GM20431 (cell line): ENCODE results near the gene GRM8.

Experiments
- in situ Hi-C: fragments of 300-500 bp; cut with MseI, MboI; formaldehyde crosslinking; loops from one replicate; pipeline ENCODE4 v1.15.0; 2020; ENCODE audit warnings: low sequenced_read_pairs; ENCODE audit not compliant: unreplicated experiment

GRM8 gene

DNA sequence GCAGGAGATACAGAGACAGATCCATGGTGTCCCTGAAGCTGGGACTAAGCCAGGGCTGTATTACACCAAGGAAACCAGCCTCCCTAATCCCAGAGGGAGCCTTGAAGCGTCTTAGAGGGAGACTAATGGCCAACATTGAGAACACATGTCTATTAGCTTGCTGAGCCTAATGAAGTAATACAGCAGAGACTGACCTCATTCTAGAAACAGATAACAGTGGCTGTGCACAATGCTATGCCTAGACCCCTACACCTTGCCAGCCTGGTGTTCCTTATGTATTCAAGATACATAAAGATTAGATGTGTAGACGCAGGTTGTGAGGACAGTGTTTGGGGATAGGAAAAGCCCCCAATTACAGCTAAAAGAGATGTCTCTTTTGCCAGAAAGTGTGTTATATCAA lies 19.1 kb downstream of the GRM8 start:
- in situ Hi-C loops: no loop called here

DNA sequence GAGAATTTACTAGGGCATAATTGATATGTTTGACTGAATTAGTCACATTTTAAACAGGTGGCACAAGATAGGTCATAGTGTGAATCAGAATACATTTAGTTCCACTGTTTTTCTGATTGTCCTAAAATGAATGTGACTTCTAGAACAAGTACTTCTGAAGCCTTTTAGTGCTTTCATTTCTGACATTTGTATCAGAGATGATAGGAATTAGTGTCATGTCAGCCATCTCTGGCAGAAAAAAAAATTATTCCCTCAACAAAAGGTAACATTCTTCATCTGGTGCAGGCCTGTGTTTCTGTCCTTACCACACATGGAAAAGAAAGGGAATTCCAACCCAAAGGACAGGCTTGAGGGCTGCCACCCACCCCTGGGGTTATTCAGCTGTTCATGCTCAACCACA lies 21.3 kb downstream of the GRM8 start:
- in situ Hi-C loops: no loop called here

DNA sequence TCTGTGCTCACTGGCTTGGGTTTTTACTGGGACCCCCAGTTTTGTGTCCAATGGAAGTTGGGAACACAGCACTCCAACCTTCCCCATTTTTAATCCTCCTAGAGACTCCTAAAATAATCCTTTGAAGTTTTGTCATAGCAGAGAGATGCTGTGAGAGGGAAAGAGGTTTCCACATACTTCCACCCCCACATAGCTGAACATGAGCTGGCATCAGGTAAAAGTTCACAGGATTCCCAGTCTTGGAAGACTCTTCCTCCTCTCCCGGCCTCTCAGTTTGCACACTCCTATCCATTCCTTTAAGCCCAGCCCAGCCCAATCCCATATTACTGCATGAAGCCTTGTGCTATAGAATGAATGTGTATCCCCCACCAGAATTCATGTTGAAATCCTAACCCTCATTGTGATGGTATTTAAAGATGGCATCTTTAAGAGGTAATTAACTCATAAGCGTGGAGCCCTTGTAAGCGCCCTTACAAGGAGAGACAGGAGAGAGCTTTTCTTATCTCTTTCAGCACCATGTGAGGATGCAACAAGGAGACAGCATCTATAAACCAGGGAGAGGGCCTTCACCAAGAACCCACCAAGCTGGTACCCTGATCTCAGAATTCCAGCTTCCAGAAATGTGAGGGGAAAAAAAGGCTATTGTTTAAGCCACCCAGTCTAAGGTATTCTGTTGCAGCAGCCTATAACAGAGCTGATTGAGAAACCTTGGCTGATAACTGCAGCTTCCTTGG lies 22.4 kb downstream of the GRM8 start:
- in situ Hi-C loops: no loop called here

DNA sequence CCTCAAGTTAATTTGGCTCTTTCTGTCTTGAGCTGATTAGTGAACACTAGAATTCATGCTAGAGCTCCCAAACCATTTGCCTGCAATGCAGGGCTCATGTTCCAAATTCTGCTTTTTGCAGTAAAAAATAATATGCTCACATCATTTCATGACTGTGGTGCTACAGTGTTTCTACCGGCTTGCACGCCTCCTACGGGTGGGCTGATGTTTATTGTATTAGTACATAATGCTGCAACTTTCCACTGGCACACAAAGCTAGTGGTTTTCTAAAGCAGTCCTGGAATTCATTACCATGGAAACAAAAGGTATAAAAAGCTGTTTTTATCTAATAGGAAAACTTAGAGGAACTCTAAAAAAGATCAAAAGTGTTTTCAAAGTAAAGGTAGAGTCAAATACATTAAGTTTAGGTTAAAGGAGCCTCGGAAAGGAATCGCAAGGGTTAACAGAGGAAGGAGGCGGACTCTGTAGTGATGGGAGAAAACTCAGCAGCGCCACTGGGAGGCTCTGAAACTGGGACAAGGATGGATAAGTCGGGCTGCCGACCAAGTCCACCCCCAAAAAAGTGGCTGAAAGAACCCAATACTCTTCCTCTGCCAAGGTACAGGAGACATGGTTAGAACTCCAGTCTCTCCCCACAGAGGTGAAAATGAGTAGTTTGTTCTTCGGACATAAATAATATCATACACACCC lies 25.9 kb downstream of the GRM8 start:
- in situ Hi-C loops: no loop called here

DNA sequence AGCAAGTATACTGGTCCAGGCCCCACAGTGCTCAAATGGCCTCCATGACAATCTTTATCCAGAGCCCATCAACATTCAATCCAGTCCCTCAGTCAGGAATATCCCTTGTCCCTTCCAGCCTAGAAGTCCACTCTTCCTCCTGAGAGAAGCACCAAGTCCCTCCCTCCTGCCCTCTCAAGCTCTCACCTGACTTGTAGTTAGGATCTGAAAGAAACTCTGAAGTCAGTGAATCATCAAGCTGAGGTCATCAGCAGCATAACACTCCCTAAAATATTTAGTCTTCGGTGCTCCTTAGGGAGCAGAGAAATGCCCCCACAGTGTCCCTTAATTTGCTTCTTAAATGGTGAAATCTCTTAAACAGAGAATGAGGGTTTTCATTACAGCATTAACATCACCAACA lies 31.0 kb downstream of the GRM8 start:
- in situ Hi-C loops: no loop called here

DNA sequence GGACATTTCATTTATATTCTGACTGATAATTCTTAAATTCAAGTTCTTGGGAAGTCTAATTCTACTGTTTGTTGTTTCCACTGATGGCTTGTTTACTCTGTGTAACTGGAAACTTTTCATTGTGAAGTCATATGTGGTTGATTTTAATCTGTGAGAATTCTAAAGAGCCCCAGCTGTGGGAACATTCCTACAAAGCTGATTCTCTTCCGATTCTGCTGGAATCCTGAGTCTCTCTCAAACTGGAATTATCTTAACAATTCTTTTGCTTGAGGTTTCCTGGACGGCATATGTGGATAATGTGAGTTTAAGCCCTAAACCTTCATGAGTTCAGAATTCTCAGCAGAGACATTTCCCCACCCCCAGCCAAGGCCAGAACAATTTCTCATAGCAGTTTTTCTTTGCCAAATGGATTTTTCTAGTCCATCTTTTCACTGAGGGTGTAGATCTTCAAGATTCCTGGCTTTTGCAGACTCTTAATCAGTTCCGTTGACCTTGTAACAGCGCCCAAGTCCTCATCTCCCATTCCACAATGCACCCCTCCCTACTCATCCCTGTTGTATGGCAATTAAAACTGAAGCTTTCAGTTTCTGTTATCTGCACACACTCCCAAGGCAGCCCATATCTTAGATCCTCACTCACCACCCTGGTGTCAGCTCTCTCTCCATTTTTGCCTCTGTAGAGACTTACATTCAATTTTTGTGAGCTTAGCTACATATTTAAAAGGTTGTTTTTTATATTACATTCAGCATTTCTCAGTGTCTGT lies 37.6 kb downstream of the GRM8 start:
- in situ Hi-C loops: no loop called here

DNA sequence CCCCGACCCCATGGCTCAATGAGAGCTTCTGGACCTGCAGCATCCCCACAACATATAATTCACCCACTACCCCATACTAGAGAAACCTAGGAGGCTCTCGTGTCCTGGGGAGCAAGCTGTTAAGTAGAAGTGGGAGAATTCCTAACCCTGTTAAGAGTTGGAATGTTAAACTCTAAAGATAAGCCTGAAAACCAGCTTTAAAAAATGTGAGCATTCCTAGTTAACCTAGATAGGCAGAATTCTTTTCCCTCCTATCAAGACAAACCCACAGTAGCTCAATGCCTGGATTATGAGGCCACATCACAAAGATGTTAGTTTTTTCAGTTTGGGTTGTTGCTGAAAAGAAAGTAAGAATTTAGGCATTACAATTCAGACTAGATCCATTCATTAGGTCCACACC lies 42.9 kb downstream of the GRM8 start:
- in situ Hi-C loops: no loop called here

DNA sequence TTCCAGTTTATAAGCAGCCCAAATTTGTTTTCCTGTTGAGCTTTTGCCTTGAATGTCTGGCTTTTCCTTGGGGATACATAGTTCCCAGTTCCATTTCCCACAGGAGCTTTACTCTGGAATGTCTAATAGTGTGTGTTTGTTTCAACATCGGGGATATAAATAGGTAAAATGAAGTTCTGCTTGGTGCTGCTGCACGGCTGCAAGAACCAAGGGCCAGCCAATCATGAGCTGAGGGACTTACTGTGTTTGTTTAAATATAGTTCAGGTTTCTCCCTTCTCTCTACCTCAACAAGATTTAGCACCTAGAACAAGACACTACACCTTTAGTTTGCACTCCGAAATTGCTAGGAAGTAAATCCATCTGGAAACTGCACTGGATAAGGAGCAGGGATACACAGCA lies 43.9 kb downstream of the GRM8 start:
- in situ Hi-C loops: no loop called here

DNA sequence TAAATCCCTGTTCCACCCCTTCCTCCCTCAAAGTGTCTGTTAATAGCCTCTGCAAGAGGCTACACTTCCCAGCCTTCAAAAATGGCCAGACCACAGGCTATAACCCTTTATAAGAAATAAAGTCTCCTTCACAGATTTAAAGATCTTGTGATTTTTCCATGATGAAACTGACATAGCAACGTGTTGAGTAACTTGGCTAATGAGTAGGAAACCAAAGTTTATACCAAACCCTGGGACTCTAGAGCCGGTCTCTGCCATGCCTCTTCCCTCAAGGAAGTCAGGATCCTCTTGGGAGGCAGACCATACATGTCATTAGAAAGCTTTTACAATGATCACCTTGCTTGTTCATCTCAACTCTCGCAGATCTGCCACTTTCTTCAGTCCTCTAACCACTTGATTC lies 44.4 kb downstream of the GRM8 start:
- in situ Hi-C loops: no loop called here

DNA sequence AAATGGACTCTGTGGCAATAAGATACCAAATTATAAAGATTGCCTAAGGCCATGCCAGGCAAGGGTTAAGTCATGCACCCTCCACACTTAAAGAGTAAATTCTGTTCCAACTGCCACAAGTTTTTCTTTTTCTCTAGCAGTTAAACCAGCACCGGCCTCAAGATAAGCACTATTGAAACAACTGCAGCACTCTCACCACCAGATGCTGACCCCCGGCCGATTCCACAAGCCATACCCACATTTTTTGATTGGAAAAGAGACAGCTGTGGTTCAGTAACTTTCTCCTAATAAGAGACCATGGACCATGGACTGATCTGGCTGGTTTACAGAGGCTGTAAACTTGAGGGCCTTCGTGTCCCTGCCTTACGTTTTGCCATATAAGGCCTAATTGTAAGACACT lies 44.9 kb downstream of the GRM8 start:
- in situ Hi-C loops: no loop called here

DNA sequence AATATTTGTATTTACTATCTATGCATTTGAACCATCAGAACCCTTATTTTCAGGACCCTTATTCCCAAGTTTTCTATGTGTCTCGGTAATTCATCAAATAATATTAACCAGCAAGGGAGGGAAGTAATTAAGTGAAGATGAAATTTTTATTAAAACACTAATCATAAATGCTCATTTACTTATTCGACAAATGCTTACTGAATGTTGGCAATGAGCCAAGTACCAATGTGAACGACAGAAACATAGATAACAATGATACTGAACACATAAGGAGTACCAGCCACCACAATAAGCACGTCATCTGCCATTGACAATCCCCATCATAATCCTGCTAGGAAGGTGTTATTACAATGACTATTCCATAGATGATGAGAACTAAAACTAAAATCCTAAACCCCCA lies 45.5 kb downstream of the GRM8 start:
- in situ Hi-C loops: no loop called here

DNA sequence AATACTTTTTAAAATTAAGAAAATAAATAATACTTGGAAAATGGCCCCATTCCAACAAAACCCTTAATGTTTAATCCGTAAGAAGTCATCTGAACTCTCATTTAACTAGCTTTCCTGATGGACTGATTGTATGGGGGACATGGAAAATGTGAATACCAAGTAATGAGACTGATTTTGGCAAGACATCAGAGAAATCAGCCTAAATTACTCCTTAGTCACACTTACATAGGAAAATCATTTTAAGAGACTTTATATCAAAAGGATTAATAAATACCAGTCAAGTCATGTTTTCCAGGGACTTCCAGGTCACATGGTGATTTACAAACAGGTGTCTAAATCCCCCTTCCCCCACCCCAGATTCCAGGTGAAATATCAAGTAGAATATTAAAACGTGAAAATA lies 58.2 kb downstream of the GRM8 start:
- in situ Hi-C loops: no loop called here

DNA sequence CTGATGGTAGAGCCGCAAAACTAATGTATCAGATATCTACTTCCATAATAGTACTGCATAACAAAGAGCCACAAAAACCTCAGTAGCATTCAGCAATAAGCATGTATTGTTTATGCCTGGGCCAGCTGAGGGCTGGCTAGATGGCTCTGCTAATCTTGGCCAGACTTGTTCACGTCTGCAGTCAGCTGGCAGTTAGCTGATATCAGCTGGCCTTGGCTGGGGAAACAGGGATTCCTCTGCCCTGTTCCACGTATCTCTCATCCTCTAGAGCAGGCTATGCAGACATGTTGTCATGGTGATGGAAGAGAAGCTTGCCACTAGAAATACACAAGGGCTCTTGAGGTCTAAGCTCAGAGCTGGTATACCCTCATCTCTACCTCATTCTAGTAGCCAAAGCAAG lies 62.9 kb downstream of the GRM8 start:
- in situ Hi-C loops: no loop called here

DNA sequence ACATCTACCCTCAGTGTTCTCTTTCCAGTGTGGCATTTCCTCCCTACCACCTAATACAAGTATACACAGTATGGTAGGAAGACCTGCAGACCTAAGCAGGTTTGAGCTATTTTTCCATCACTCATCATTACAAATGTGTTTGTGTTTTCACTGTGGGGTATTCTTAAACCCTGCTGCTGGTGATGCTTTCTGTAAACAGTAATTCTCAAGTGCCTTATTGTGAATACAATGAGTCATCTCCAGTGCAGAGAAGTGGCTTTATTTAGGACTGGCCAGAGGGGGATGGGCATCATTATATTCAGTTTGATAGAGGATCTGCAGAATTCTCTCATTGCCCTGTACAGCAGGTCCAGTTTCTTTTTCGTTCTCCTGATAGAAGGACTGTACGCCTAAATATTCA lies 63.7 kb downstream of the GRM8 start:
- in situ Hi-C loops: no loop called here

DNA sequence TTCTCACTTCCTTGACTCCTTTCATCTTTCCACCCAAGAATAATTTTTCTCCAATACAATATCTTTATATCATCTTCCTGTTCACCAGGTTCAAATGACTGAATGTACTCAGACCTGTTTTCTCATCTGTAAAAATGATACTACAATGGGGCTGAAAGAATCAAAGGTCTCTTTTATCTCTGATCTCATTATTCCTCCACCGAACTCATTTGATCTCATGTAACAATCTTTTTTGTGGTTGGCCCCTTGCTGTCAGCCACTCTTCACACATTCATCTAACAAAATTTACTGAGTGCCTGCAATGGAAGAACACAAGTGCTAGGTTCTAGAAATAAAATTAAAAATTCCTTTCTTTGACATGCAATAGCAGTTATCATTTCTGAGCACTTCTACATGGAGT lies 65.0 kb downstream of the GRM8 start:
- in situ Hi-C loops: no loop called here

DNA sequence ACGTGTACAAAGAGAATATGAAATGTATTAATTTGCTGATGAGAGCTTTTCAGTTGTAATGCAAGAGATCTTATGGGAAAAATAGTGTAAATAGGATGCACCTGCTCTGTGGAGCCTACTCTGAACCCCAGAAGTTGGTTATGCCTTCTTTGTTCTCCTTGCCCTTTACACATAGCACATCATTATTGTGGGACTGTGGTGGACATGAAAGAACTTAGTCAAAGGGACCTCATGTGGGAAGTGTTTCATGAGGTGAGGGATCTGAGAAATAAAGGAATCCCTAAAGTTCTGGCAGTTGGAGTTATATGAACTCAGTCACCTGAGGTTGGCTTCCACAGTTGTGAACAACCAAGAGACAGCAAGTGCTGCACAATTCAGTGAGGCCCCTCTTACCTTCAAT lies 66.1 kb downstream of the GRM8 start:
- in situ Hi-C loops: no loop called here

DNA sequence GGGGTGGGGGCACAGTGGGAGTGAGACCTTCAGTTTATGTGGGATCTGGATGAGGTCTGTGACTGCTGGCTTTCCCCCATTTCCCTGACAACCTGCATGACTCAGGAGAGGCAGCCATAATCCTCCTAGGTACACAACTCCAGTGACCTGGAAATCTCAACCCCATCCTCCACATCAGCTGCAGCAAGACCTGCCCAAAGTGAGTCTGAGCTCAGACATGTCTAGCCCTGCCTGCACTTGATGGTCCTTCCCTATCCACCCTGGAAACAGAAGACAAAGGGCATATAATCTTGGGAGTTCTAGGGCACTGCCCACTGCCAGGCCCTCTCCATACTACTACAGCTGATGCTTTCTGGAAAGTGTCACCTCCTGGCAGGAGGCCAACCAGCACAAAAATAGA lies 75.6 kb downstream of the GRM8 start:
- in situ Hi-C loops: no loop called here

DNA sequence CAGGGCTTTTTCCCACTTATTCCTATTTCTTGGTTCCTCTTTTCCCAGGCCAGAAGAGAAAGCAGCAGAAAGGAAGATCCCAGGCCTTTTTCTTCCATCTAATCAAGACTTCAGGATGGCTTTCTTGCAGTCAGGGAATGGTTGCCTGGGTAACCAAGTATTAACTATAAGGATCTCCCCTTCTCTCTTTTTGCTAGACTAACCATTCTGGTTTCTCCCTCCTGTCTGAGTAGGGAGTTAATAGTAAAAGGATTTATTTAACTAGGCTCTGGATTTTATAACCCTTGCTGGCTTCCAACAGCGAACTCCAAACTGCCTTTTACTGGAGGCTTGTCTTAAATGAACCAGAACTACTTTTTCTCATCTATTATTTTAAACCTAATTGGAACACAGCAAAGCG lies 90.4 kb downstream of the GRM8 start:
- in situ Hi-C loops: no loop called here

DNA sequence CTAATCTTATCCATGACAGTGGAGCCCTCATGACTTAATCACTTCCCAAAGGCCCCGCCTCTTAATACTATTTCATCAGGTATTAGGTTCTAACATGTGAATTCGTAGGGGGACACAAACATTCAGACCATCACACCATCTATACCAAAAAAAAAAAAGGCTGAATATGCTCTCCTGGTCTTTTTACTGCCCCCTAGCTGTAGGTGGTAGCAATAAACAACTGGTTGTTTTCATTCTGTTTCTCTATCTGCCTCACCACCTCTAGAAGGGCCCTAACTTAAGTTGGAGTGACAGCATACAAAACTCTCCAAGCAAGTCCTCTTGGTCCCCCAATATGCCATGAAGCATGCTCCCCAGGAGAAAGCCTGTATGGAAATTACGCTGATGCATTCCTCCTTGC lies 94.1 kb downstream of the GRM8 start:
- in situ Hi-C loops: no loop called here

DNA sequence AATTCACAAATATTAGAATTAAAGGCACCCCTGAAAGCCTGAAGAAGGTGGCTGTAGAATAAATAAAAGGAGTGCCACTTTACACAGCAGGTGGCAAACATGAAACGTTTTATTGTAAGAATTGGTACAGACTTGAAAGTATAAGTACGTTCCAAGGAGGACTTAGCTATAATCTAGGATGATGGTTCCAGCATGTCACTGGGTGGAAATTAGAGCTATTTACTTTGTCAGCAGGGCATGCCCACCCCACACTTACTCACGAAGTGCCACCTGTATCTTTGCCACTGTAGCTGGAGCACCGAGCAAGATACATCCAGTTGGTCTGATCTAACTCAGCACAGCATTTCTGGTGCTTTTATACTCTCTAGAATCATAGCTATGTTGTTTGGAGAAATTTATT lies 97.8 kb downstream of the GRM8 start:
- in situ Hi-C loops: no loop called here

DNA sequence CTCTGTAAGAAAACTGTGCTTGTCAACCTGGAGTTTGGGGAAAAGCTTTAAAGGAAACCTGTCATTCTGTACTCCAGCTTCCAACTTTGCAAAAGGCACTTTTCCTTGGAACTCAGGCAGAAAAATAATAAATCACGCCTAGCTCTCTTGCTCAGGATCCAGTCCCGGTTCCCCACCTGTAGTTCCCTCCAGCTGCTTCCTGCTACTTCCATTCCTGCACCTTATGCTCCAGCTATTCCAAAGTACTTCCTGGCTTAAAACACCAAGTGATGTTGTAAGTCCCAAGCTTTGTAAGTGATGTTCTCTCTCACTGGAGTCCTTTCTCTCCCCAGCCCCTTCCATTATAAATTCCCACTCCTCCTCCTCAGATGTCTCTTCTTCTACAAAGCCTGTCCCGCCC lies 98.6 kb downstream of the GRM8 start:
- in situ Hi-C loops: no loop called here
